T47D (cell line): Measurements from ENCODE around the gene LGALS3BP.
A peak's percentile ranks its signal among the peaks of the same experiment; 100 is the strongest.

Experiments used
- DNase-seq, 2 experiments: peaks; one replicate each; pipeline versions ENCODE4 v3.0.0 to v3.0.0-alpha.2; 2011 to 2012; ENCODE audit warnings: low read depth in 1 of 2, low spot score in 1 of 2
- JUND ChIP-seq: IDR thresholded peaks from 2 replicates; pipeline ENCODE4 v1.6.1; 2012; ENCODE audit warnings: low read depth
- in situ Hi-C: cut with HindIII; loops from 2 replicates; pipeline ENCODE4 v1.10.0; 2016; ENCODE audit warnings: low sequenced_read_pairs, low pct_unique_long_range_greater_than_20kb

Gene LGALS3BP

DNA sequence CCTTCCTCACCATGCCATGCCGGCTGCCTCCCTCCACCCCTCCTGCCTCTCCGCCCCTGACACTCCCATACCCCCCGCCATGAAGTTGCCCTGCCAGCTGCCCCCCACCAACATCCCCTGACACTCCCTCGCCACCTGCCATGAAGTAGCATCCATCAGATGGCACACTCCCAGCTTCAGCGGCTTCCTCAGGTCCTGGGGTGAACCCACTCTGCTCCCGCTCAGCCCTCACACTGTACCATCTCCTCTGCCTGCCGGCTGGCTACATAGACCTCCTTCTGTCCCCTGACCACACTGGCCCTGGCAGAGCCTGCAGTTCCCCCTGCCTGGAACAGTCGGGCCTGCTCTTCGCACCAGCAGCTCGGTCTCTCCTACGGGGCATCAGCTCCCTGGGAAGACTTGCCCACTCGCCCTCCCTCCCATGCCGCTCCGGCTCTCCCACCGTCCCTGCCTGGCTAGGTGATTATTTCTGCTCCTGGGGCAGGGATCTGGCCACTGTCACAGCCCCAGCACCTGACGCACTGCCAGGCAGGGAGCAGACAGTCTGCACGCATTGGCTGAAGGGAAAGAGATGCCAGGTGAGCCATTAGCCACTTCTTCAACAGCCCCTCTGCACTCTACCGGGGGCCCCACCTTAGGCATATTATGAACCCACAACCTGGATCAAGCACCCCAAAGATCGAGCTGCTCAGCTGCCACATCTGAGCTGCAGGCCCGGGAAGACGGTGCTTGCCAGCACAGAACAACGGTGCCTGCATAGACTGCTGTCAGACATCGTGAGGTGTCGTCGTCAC lies 20.9 kb upstream of the LGALS3BP start:
- no peak for TF ChIP-seq JUND

DNA sequence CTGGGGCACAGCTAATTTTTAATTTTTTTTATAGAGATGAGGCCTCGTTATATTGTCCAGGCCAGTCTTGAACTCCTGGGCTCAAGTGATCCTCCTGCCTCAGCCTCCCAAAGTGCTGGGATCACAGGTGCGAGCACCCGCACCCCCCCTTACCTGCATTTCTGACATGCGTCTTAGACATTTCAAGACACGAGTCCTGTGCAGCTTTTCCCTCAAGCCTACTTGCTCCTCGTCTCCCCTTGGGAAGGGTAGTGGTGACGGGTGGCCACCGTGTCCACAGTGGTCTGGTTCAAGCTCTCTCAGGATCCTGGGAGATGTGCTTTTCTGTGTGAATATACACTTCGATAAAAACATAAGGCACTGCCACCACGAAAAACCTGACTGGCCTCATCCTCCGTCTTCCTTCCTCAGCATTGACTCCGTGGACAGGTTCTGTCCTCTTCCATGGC lies 20.2 kb upstream of the LGALS3BP start:
- TF ChIP-seq JUND, result no peak
- in situ Hi-C loops, result no loop called here
- DNase-seq, result no peak

More for the DNA sequence above, 20.9 kb upstream of the LGALS3BP start:
- in situ Hi-C loops, result no loop called here
- DNase-seq, result no peak

DNA sequence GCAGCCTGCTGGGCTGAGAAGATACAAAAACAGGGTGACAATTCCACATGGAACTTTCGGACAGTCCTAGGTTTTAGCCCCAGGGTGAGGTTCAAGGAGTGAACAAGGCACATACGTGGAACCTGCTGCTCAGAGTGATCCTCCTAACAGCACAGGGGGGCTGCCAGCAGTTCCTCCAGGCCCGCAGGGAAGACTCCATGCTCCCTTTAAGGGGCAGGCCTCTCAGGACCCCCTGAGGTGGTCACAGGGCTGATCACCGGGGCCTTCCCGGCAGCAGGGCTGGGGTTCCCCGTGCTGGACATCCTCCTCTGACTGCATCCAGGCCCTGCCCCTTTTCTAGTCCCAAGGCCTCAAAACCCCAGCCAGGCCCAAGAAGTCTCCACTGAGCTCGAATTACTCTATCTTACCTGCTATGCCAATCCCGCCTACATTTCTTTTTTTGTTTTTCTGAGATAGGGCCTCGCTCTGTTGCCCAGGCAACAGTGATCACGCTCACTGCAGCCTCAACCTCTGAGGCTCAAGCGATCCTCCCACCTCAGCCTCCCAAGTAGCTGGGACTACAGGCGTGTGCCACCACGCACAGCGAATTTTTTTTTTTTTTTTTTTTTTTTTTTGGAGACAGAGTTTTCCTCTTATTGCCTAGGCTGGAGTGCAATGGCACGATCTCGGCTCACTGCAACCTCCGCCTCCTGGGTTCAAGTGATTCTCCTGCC lies 19.5 kb upstream of the LGALS3BP start:
- in situ Hi-C loops, result no loop called here
- no peak for DNase-seq
- TF ChIP-seq JUND, result no peak

DNA sequence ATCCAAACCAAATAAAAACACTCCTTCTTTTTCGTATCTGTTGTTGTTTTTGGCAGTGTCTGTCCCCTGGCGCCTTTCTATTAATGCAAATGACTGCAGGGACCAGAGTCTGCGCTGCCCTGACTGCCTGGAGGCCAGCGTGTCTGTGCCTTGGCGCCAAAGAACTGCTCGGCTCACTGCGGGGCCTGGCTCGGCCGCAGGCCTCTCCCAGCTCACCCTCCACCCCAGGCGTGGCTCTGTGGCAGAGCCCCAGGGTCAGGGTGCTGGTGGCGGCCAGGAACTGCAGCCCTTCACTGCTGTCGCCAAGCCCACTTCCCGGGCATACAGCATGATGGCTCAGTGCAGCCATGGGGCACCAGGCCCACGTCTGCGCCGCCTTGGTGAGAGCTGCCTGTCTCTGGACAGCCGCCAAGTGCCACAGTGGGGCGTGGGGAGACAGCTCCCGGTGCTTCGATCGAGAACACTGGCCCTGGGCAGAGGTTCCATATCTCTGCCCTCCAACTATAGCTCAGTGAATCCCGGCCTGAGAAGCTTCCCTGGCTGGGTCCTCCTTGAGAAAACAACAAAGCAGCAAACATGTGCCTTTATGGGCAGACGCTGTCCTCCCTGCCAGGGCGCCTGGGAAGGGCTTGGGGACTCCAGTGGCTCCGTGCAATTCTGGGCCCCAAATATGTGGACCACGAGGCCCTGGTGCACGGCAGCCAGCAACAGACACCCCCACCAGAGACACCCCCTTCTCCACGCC lies 18.8 kb upstream of the LGALS3BP start:
- TF ChIP-seq JUND, result no peak
- in situ Hi-C loops, result no loop called here
- no peak for DNase-seq

DNA sequence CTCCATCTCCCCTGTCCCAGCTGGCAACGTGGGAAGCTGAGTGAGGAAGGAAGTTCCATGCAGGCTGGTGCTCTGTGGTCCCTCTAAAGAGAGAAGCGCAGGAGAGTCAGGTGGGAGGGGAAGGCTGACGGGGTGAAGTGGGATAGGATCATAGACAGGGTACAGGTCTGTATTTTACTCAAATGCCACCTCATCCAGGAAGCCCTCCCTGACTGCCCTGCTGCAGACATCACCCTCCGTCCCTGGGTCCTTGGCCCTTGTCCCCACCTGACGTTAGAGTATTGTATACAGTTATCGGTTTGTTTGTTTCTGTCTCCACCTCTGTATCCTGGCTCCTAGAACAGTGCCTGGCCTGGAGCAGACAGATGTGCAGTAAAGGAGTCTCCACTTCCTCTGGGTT lies 18.2 kb upstream of the LGALS3BP start:
- no peak for DNase-seq
- in situ Hi-C loops, result no loop called here
- TF ChIP-seq JUND, result no peak

DNA sequence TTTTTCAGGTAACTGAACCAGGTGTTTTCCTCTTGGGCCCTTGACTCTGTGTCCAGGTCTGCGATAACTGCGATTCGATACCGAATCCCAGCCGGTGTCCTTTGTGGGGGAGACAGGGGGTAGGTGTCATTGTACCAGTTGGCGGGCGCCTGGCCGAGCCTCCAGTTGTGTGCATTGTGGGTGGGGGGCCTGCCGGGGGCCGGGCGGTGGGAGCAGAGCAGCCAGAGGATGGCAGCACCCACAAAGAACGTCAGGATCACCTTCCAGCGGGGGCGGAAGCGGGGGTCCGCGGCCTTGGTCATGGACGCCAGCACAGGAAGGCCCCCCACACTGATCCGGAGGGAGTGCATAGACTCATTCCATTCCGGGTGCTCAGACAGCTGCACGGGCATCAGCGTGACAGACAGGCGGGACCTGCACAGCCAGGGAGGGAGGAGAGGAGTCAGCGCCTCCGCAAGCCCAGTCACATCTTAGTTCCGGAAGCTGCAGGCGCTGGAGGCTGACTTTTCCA lies 17.6 kb upstream of the LGALS3BP start:
- TF ChIP-seq JUND, result no peak
- in situ Hi-C loops, result no loop called here
- DNase-seq, result no peak

GRCh38 chr17:78996781-78997201 lies 17.1 kb upstream of the LGALS3BP start:
- no peak for TF ChIP-seq JUND
- in situ Hi-C loops, result no loop called here
- DNase-seq, result no peak

DNA sequence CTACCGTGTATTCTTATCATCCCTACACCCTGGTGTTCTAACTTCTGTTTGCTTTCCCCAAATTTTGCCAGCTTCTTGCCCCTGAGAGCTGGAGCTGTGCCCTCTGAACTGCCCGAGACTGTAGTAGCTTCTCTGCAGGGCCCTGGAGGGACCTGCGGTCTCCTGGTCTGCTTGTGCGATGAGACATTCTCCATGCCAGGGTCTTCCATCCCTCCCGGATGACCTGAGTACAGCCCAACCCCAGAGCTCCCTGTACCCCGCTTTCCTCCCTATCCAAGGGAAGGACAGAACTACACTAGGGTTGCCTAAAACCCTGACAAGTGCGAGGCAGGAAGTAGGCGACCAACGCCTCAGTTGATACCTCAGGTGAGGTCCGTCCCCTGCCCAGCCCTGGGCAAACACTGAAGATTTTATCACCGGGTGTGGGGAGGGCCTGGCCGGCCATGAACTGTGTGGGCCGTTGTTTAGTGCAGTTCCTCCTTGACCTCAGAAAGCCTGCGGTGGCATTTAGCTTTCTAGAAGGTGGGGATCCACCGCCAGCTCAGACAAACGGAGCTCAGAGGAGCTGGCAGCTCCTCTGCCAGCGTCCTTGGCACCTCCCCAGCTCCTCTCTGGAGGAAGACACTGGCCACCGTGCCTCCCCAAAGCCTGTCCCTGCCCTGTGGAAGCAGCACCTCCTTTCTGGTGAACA lies 16.2 kb upstream of the LGALS3BP start:
- DNase-seq, result peak in 1 of 2 experiments; percentile 67
- TF ChIP-seq JUND, result no peak
- in situ Hi-C loops, result no loop called here

GRCh38 chr17:78995022-78995760 lies 15.5 kb upstream of the LGALS3BP start:
- DNase-seq, result peak in 1 of 2 experiments; percentile 13
- in situ Hi-C loops, result no loop called here
- no peak for TF ChIP-seq JUND

GRCh38 chr17:78993981-78994671 lies 14.4 kb upstream of the LGALS3BP start:
- DNase-seq, result peak in 1 of 2 experiments; percentile 30
- in situ Hi-C loops, result no loop called here
- no peak for TF ChIP-seq JUND
